HG03520 (cell line): ENCODE data around the gene CLCN3.
A peak's percentile ranks its signal among the peaks of the same experiment; 100 is the strongest.
"Not testable (repeated sequence)": the region's sequence is repeated elsewhere in the genome, so short reads cannot be mapped to it uniquely, and the experiment has no call there.

Experiments
- ATAC-seq: cut with Tn5 transposase; IDR thresholded peaks from one replicate; pipeline ENCODE4 v1.9.1; 2021; ENCODE audit warnings: mild to moderate bottlenecking, moderate library complexity; ENCODE audit not compliant: unreplicated experiment

Gene CLCN3

DNA sequence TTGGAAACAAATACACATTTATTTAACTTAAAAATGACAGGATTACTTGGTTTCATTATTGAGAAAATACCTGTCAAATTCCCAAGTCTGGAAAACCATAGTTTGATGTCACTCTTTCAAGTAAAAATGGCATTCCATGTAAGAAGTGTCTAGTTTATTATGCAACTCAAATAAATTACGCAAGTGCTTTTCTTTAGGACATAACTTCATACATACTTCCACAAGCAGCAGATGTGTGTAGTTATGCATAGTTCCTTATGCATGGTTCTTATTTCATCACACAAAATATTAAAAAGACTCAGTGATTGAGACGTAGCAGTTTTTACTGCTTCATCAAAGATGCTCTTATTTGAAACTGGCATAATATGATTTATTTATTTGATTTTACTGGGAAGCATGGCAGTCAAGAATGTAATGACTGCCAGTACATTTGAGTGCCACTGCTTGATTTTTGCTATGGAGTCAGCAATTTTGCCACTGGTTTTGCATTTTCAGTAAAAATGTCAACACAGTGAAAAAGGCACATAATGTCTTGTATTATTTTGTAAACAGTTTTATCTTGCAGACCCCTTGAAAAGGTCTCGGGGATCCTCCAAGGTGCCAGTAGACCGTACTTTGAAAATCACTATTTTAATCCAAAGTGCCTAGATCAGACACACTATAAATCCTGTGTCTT, 62.1 kb downstream of the CLCN3 start:
- ATAC-seq: no peak

DNA sequence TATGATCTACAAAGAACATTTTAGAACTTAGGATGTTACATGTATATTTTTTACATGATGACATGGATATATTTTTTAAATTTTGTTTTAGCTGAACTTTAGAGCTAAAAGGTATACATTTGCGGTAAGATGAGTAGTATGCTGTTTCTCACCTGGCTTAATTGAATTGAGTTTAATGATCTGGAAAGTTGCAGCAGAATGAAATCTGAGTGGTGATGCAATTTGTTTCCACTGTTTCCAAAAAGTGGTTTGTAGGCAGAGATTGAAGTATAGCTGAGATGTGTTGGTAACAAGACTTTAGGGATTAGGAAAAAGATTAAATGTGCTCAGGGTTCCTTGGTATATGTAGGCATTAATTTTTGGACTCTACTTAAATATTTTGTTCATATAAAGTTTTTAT, 69.3 kb downstream of the CLCN3 start:
- ATAC-seq: no peak

DNA sequence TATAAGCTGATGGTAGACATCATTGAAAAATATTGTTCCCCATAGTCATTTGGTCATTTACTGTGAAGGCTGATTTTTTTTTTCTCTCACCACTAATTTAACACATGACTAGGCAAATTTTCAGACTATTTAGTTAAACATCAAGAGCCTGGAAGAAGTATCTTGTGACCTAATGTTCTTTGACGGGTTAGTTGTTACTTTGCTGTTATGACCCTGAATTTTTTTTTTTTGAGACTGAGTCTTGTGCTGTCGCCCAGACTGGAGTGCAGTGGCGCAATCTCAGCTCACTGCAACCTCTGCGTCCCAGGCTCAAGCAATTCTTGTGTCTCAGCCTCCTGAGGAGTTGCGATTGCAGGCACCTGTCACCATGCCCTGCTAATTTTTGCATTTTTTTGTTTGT, 70.4 kb downstream of the CLCN3 start:
- ATAC-seq: no peak

DNA sequence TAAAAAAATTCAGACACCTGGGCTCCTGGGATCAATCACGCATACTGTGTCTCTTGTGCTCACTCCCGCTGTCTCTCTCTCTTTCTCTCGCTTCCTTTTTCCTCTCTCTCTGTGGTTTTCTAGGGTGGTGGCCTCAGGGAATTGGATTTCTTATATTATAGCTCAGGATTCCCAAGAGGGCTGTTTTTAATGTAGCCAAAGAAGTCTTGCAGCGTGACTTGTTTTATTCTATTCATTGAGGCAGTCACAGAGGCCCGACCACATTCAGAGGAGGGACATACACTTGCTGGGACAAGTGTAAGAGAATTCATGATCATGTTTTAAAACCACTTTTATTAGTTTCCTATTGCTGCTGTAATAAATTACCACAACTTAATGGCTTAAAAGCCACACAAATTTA, 78.0 kb downstream of the CLCN3 start:
- no peak for ATAC-seq

DNA sequence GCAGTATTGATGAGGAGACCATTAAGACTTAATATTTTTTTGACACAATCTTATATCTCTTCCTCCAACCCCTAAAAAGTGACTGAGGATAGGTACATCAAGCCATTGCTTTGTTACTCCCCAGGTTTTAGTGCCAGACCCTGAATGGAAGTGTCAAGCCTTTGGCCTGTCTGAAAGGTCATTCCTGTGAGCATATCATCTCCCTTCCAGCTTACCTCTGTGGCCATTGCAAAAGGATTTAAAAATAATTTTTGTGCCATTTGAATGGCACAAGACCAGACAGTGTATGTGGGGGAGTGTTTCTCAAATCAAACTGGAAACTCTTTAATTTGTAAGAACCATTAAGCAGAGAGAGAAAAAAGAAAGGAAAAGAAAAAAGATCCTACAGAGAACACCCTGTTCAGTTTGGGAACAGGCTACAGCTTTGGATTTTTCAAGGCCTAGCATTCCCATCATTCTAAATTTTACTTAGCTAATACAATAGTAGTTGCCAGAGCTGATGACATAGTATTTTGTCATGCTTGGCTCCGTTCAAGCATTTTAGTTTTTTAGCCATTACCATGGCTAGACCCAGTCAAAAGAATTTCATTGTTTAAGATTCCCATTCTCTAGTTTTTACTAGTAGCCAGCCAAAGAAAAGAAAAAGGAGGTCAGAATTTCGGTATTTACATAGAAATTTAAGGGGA, 87.7 kb downstream of the CLCN3 start:
- ATAC-seq: no peak

DNA sequence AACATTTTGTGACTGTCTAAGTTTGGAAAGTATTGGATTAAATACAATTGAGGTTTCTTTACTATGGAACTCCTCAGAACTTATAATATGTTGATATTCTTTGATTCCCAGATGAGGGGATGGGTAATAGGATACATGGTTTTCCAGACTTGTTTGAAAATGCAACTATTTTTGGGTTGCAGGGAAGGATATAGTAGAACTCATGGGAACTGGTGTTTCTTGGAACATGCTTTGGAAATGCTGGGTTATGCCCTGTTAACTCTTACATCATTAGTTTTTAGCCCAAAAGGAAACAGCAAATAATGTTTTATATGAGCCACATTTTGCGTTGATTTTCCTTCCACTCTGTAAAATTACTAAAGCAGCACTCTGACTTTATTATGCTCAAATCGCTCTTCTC, 95.4 kb downstream of the CLCN3 start:
- ATAC-seq: no peak

DNA sequence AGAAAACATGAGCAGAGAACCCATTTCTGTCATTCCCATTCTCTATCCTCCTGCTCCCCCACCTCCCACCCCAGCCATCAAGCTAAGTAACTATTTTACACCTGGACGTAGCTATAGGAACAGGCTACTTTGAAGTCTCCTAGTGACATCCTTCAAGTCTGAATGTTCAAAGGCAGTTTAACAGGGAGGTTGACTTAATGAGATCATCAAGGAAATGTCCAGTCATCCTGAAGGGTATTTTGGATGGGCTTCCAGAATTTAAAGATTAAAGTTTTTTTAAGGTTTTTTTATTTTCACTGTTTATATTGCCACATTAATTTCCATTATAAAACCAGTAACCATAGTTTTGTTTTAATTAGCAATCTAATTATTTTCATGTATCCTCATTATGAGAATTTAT, 96.3 kb downstream of the CLCN3 start:
- ATAC-seq: no peak

DNA sequence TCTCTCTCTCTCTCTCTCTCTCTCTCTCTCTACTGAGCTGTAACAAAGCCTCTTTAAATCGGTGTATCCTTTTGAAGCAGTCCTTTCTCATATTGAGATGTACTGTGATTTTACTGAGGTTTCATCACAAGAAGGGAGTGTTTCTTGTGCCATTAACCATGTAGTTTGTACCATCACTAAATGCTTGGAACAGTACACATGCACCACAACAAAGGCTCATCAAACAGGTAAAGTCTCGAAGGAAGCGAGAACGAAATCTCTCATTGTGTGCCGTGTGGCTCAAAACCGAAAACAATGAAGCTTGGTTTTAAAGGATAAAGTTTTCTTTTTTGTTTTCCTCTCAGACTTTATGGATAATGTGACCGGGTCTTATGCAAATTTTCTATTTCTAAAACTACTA, 100.2 kb downstream of the CLCN3 start:
- ATAC-seq: no peak

DNA sequence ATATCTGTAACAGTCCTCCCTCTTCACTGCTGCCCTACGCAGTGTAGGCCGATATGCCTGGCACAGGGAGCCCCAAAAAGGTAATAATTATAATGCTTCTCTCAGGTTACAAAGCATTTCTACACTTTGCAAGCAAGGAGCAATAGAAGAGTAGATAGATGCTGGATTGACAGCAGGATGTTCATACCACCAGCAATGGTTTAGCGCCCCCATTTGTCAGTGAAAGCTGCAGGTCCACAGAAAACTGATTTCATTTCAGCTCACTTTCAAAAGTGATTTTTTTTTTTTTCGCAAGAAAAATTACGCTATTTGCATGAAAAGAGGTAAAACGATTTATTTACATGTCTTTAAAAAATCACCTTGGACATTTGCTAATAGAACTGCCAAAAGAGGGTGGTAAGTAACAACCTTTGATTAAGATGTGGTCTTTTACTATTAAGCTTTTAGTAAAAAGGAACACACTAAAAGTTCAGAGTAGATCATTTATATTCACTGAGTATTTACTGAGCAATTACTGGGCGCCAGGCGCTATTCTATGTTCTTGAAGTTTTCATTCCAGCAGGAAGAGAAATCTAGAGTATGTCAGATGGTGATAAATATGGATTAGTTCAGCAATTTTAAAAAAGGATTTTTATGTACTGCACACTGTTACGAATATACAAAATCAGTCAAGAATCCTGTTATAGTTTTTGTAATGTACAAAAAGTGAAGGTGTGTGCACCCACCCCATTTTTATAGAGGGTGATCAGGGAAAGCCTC, 103.0 kb downstream of the CLCN3 start:
- no peak for ATAC-seq

DNA sequence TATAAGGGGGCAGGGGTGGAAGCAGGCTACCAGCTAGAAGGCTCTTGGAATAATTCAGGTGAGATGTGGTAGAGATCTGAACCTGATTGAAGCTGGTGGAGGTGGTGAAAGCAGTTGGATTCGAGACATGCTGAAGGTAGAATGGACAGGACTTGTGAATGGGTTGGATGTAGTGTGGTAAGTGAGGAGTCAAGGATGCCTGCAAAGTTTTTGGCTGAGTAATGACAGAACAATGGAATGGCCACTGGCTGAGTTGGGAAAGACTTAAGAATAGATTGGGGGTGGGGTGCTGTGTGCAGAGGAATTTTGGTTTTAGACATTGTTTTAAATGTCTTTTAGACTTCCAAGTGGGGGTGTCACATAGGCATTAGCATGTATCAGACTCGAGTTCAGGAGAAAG, 103.9 kb downstream of the CLCN3 start:
- no peak for ATAC-seq

DNA sequence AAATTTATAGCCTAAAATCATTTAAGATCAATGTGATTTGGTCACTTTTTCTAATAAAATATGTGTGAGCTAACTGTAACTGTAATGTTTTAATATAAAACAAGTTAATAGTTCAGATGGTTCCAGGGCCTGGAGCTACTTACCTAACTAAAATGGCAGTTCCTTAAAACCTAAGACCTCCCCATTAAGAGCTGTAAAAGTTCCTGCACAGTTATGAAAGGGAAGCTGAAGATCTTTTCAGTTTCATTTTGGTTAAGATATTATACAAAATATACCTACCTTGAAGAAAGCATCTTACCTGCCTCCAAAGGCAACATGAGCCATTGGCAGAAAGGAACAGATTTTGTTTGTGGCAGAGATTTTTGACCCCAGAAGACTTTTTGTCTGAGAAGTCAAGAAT, 107.2 kb downstream of the CLCN3 start:
- no peak for ATAC-seq

DNA sequence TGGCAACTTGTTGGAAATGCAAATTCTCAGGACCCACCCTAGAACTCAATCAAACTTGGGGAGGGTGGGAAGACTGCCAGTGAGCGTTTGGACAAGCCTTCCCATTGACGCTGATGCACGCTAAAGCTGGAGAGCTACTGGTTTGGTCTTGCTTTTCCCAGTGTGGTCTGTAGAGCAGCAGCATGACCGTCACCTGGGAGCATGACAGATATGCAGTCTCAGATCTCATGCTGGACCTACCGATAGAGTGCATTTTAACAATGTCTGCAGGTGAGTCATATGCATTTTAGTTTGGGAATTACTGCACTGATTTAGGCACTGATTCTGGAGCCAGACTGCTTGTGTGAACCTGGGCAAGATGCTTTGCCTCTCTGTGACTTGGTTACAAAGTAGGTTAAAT, 110.2 kb downstream of the CLCN3 start:
- no peak for ATAC-seq

DNA sequence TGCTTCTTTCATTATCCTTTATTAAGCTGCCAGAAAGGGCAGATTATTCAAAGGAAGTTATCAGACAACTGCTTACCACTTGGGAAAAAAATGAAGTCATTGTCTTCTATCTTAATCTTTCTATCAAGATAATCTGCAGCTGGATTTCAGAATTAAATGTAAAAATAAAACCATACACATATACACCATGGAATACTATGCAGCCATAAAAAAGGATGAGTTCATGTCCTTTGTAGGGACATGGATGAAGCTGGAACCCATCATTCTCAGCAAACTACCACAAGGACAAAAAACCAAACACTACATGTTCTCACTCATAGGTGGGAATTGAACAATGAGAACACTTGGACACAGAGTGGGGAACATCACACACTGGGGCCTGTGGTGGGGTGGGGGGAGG, 118.2 kb downstream of the CLCN3 start:
- ATAC-seq: not testable (repeated sequence)

DNA sequence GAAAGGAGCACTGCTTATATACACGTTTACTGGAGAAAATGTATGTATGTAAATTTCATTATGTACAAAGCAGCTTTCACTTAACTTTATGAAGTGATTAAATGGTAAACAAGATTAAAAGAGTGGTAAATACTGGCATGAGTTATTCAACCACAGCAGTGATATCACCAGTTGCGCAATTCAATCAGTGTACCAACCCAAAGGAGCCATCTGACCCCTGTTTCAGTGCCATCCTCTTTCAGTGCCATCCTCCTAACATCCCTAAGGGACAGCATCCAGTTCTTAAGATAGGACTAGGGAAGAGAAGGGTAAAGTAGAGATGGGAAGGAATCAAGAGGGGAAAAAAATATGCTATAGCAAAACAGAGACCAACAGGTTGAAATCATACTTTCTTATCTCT, 121.2 kb downstream of the CLCN3 start:
- no peak for ATAC-seq

DNA sequence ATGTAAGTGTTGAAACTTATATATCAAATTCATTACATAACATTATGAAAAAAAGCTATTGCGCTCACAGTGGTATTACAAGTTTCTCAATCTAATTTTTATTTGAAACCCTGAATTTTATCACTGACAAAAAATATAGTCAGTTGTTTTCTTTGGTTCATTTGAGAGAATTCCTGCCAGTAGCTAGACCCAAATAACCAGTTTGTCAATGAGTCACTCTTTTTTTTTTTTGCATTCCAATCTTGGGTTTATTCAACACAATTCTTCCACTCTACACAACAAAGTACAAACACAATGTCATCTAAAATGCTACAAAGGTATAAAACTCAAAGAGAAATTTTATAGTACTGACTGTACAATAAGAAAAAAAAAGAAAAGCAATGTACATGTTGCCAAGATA, 124.2 kb downstream of the CLCN3 start:
- no peak for ATAC-seq

DNA sequence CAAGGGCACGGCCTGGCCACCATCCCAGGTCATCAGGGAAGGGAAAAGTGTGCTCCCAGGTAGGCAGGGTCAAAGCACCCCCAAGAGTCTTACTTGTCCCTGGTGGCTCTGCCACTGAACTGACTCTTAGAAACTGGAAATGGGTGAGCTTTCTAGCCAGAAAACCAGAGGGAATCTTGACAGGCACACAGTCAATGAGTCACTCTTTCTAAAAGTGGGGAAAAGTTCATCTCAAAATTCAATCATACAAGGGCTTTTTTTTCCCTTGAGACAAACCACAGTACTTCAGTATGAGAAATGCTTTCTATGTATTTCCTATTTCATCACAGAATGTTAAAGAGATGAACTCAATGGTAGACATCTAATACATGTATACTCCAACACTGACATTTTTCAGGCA, 124.9 kb downstream of the CLCN3 start:
- ATAC-seq: no peak

DNA sequence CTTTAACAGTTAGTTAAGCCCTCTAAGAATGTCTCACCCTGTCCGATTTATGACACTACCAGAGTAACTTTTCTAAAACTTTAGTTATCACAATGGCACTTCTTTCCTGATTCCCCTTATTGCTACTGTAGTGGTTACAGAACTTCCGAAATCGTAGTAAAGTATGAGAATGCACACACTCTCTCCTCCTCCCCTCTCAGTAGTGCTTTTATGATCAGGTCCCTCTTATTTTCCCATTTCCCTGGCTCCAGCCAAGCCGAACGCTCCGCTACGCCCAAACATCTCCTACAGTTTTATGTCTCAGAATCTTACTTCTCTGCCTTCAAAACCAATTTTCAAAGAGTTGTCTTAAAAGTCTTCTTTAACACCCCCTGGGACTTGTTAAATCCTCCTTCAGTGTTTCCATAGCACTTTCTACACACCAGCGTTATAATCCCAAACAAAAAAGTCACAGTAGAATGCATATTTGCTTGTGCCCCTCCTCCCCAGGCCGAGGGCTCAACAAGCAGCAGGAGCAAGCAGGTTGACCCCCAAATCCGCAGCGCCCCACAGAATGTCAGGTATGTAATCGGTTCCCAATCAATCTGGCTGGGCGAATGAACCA, 136.7 kb downstream of the CLCN3 start:
- peak; percentile 18 for ATAC-seq

DNA sequence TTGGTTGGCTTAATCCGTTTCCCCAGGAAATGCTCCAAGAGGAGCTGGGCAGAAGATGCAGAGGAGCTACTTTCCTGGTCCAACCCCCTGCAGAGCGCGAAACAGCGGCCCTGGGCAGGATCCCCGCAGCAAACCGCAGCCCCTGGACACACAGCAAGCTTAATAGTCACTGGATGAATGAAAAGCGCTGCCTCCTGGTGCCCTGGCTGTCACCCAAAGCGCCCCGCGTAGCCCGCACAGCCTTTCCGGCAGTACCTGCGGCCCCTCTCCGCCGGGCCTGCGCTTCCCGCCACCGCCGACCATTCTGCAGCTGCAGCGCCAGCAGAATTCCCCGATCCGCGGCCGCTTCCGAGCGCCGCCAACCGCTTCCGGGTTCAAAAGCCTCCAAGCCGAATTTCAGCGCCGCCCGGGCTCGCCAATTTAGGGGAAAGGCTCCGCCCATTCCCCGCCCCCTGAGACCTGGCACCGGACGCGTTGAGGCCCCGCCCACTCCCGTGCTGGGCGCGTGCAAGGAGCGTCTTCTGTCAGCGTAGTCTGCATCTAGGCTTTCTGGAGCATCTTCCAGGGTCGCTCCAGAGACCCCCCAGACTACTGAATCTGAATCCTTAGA, 137.3 kb downstream of the CLCN3 start, which contains the start of gene HPF1:
Gene HPF1, minus strand, starts transcription at position 370 of the 610 bp plus-strand sequence. Its CDS starts 67 bp downstream, at position 303.
- ATAC-seq: peak; percentile 91

DNA sequence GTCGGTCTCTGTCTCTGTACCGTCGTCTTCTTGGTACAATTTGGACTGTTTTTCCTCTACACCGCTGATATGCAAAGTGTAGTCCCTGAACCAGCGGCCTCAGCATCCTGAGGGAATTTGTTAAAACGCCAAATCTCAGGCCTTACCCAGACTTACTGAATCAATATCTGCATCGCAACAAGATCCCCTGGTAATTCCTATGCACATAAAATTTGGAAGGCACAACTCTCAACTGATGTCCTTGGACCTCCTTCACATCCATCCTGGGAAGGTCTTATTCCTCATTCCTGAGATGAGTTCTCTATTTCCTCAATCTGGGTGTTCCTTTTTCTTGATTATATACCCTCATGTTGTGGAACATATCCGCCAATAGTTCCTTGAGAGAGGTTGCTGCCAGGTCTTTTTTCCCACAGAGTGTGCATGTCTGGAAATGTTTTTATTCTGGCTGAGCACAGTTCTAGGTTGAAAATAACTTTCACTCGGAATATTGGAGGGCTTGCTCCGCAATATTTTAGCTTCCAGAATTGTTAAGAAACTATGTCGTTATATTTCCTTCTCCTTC, 138.1 kb downstream of the CLCN3 start:
- ATAC-seq: no peak

DNA sequence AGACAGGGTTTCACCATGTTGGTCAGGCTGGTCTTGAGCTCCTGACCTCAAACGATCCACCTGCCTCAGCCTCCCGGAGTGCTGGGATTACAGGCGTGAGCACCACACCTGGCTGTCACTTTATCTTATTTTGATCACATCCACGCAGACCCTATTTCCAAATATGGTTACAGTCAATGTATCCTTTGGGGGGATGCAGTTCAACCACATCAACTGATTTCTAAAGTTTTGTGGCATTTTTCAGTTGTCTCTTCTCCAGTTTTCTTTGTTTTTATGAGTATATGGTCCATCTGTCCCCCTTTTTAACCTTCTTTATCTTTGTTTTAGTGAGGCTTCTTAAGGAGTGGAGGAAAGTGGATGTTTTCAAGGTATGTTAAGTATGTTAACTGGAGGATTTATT, 141.5 kb downstream of the CLCN3 start:
- ATAC-seq: no peak

DNA sequence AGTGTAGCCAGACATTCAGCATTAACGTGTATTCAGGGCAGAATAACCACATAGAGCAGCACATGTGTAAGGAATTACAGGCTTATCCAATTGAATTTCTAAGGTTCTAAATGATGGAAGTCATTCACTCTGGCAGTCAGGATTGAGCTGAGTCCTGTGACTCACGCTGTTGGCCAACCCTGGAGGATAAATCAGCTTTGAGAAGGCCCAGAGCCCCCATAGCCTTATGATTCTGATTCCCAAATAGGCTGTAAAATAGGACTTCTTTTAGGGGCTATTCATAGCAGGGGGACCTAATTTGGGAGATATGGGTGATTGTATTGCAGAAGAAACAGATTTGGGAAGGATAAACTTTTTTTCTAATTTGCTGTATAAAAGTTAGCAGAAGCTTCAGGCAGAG, 145.5 kb downstream of the CLCN3 start:
- ATAC-seq: no peak
